GM15510 (cell line): ENCODE results near the gene DISC1.

Experiments used
- POLR2A ChIP-seq: IDR thresholded peaks from 3 replicates; pipeline ENCODE4 v1.6.1; 2011; ENCODE audit warnings: borderline replicate concordance; ENCODE audit not compliant: insufficient read length; ENCODE audit errors: extremely low read depth

The DISC1 gene

DNA sequence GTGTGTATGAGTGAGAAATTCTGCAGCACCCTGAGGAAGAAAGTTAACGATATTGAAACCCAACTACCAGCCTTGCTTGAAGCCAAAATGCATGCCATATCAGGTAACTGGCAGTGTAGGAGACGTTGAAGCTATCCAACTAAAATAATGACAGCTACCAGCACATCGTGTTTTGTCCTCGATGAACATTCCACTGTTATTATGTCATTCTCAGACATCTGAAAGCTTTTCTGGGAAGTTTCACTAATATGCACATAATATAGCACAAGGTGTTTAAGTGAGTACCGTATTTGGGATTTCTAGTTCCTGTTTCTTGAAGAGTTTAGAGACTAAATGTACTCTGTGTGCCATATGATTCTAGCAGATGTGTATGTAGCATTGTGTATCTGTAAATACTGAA lies 173.5 kb downstream of the DISC1 start:
- no peak for TF ChIP-seq POLR2A

DNA sequence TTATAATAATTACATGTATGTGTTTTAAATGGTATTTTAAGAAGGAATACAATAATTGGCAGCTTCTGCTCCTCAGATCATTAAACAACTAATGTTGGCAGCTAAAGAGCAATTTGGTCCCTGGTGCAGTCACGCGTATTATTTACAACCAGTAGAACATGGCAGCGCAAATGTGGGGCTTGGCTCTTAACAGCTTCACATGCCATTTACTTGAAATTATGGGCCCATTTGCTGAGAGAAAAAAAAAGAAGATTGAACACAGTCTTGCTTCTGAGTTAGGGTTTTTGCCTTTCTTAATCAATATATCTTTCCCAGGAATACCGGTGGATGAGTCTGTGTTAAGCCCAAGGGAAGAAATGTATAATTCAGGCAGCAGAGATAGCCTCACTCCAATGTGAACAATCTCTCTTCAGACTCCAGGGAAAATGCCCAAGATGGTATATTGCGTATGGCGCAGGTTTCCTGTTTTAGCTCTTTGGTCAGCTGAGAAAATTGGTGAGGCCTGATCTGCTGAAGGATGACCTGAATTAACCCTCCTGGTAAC lies 174.5 kb downstream of the DISC1 start:
- no peak for TF ChIP-seq POLR2A

DNA sequence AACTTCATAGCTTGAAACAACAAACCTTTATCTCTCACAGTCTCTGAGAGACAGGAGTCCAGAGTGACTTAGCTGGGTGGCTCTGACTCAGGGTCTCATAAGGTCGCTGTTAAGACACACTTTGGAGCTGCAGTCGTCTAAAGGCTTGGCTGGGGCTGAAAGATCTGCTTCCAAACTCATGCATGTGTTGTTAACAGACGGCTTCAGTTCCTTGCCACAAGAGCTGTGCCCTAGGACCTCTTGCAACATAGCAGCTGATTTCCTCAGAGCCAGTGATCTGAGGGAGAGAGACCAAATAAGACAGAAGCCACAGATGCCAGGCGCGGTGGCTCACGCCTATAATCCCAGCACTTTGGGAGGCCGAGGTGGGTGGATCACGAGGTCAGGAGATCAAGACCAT lies 176.8 kb downstream of the DISC1 start:
- no peak for TF ChIP-seq POLR2A

DNA sequence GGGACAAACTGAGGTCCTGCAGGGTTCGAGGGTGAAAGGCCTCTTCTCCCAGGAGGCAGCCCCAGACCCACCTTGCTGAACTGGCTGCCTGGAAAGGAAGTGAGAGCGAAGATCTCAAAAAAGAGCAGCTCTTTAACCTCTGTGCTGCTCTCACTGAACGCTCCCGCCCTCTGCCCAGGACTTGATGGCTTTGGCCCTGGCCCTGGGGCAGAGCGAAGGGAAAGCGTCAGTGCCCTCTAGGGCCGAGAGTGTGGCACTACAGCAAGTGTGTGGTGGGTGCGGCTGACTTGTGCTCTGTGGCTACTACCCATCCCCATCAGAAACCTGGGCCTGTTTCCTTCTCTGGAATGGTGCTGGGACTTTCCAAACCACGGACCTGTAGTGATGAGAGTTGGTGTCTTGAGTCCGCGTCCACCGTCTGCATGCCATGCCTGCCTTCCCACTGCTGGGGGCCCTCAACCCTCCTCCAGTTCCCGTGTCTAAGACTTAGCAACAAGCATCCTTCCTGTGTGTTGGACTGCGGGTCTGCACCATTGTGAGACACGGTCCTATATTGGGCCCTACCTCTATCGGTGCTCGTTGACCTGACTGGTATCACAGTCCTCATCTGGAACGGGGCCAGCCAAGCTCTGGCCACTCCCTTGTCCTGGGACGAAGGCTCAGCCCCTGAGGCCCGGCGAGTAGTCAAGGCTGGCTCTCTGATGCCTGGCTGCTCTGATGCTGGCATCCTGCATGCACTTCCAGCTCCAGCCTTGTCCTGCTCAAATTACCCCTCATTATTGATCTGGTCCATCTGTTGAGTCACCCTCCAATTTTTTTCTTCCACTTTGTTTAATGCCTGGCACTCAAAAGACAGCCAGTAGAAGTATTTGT lies 180.3 kb downstream of the DISC1 start:
- no peak for TF ChIP-seq POLR2A

DNA sequence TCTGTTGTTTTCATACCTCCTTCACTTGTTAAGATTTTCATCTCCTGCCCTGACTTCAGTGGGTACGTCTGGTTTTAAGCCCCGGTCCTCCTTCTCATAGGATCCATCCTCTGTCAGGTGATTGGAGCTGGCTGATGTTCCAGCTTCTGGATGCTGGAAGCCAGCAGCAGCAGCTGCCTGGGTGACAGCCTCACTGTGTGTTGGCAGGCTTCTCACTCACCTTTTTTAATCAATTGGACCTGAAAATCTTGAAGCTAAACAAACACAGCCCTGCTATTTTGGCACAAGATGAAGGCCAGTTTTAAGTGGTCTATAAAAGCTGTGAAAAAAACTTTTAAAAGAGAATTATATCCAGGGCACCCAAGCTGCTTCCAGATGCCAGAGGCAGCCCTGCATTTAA lies 181.0 kb downstream of the DISC1 start:
- no peak for TF ChIP-seq POLR2A

DNA sequence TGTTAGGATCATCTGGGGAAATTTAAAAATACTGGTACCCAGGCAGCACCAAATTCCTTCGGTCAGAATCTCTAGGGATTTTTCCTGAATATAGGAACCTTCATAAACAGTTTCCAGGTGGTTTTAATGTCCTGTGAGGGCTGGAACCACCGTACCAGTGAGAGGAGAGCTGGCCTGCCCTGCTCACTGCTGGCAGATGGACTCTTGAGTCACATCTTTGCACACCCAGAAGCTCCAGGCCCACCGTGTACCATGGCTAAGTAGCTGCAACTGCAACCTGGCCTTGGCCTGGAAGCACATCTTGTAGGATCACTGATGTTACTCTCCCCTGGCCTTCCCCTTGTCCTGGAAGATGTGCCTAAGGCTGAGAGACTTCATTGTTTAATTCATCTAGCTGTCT lies 181.5 kb downstream of the DISC1 start:
- no peak for TF ChIP-seq POLR2A

DNA sequence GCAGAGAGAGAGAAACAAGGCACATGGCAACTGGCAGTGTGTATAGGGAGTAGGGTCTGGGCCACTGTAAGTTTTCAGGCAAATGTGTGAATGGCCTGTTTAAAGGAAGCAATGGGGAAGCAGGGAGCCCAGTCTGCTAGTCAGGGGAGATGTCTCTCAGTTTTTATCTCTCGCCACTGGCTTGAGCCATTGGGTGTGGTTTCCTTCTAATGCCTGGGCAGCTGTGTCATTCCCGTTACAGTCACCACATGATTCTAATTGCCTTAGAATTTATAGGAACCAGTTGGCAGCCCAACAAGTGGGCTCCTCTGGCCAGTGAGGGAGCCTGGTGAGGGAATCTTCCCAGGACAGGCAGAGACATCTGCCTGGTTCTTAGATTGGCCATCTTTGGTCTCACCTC lies 182.4 kb downstream of the DISC1 start:
- no peak for TF ChIP-seq POLR2A

DNA sequence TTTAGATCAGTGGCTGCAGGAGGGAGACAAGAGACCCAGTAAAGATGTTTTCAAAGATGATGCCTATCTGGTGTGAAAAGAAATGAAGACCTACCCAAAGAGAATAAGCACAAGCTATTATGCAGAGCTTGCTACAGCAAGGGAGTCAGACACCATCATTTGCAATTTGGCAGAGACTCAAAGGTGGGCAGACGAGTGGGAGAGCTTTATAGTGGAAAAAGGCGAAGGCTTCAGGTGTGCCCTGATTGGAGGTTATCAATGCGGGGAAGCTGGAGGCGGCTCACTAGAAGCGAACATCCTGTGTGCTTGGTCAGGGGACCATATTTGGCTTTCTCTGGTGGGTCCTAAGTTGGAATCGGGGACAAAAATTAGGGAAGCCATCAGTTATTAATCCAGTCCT lies 183.8 kb downstream of the DISC1 start:
- TF ChIP-seq POLR2A: no peak

DNA sequence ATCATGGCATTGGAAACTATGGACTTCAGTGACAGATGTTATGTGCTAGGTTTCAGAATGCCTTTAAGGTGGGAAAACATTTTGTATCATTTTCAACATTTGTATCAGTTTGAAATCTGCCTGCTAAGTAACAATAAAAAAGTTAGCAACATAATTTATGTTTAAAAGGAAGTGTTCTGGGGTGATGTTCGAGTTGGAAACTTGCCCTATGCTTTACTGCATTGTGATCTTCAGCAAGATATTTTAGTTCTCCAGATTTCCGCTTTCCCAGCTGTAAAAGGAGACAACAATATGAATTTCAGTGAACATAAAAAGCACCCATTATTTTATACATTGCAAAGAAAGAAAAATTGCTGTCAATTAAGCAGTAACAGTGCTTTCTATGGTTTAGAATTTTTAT lies 187.4 kb downstream of the DISC1 start:
- no peak for TF ChIP-seq POLR2A

DNA sequence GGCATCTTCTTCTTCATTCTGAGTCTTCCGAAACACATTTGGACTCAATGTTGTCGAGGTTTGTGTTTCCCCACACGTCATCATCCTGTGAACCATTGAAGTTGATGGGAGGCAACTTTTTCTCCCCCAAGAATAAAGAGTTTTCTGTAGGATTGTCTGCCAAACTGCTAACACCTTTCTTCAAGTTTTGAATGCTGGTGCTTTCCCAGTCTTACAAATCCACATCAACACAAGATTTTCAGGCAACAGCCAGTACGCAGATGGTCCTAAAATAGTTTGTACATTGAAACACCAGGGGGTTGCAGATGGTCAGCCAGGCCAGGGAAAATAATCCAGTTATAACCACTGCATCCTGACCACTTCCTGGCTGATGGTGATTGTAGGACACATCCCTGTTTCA lies 187.9 kb downstream of the DISC1 start:
- no peak for TF ChIP-seq POLR2A

DNA sequence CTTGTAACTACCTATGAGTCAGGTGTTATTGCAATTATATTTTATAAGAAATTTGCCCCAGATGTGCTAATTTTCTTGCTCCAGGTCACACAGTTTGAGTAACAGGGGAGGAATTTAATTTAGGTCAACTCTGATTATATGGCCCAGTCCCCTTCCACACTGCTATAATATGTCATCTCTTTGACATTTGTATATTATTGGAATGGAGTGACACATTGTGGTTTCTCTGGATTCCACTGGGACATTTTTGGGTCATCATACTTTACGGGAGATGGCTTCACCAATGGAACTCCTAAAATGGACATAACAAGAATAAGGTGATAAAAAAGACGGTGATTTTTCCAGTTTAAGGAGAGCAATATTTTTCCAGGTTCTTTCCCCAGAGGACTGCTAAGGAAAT lies 191.2 kb downstream of the DISC1 start:
- TF ChIP-seq POLR2A: no peak

DNA sequence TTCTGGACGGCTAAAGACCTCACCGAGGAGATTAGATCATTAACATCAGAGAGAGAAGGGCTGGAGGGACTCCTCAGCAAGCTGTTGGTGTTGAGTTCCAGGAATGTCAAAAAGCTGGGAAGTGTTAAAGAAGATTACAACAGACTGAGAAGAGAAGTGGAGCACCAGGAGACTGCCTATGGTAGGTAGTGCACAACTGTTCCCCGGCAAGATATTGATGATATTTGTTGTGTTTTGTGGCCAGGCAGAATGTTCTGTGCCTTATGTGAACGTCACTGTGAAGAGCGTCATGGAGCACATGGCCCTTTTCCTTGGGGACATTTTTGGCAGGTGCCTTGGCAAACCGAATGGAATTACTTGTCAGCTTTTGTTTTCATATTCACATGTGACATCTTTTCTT lies 191.7 kb downstream of the DISC1 start:
- no peak for TF ChIP-seq POLR2A

DNA sequence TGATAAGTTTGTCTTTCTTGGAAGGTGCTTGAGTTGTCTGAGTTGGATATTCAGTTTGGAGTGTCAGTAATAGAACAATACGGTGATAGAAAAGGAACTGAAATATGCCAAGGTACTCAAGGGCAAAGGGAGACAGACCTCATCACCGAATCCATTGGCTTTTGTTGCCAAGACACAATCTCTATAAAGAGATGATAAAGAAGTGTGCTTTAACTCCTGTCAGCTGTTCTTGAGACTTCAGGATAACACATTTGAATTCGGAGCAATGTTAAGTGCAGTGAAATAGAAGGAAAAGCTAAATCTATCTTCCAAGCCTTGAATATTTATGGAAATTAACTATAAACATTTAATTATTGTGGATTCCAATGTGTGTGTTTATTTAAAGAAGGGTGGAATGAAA lies 194.7 kb downstream of the DISC1 start:
- TF ChIP-seq POLR2A: no peak

DNA sequence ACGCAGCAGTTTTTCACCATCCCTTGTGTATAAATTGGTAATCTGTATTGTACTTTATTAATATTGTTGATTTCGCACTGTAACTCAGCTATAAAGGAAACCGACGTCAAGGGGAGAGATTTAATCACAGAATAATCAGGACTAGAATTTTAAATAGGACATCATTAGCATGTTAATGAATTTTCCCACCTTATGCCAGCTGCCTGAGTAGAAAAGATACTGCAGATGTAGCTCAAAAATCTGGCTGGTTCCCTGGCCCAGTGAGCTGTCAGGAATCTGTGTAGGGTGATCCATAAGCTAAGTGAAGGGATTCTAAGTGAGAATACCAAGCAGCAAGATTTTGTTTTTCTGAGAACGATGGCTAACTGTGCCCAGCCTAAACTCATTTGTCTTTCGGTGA lies 195.5 kb downstream of the DISC1 start:
- TF ChIP-seq POLR2A: no peak

DNA sequence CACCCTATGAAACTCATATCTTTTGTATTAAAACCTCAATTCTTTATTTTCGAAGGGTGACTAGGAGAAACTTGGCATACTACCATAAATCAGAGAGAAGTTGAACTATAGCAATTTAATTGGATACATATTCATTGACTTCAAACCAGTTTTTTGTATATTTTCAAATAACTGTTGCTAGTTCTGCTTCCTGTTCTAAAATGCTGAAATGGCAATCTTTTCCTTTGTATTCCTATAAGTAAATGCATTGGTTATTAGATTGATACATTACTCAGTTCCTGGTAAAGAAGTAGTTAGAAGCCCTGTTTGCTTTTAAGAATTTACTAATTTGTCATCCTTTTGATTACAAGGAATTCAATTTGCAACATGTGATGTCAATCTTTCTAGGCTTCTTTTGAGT lies 200.0 kb downstream of the DISC1 start:
- no peak for TF ChIP-seq POLR2A
